HG03558 (cell line): ENCODE measurements around the gene ST3GAL2.
A peak's percentile ranks its signal among the peaks of the same experiment; 100 is the strongest.

ENCODE experiments used
- ATAC-seq: cut with Tn5 transposase; IDR thresholded peaks from one replicate; pipeline ENCODE4 v1.9.1; 2021; ENCODE audit warnings: moderate number of reproducible peaks; ENCODE audit not compliant: unreplicated experiment; ENCODE audit errors: extremely low read depth

ST3GAL2 gene, protein sequence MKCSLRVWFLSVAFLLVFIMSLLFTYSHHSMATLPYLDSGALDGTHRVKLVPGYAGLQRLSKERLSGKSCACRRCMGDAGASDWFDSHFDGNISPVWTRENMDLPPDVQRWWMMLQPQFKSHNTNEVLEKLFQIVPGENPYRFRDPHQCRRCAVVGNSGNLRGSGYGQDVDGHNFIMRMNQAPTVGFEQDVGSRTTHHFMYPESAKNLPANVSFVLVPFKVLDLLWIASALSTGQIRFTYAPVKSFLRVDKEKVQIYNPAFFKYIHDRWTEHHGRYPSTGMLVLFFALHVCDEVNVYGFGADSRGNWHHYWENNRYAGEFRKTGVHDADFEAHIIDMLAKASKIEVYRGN

DNA sequence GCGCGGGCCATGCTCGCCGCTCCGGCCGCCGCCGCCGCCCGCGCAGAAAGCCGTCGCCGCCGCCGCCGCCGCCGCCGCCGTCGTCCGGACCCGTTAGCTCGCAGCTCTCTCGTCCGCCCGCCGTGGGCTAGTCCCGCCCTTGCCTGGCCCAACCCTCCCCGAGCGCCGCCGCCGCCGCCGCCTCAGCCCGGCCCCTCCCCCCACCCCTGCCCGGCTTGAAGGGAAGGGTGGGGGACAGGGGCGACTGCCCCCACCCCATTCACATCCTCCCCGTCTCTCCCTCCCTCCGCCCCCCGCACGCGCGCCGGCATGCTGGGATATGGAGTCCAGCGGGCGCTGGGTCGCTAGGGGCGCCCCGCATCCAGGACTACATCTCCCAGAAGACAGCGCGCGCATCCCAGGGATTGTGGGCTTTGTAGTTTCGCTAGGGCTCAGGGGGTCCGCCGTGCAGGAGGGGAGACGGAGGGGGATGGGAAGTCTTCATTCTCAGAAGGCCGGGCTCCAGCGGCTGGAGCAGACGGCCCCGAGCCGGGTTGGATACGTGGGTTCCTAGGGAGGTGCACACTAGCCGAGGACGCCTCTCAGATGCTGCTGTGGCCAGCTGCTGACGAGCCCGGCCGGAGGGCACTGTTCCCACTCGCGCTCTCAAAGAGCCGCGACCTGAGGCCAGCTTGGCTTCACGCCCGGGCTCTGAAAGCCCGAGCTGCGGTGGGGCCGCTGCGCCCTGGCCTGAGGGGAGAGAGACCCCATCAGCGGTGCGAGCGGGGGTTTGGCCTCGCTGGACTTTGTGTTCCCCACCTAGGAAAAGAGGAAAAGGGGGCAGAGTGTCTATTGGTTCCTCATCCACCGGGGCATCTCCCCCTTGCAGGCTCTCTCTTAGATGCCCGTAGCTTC is at the start of gene ST3GAL2:
Gene ST3GAL2 (minus strand): TSS at position 132 of the 894 bp plus-strand sequence. CDS start 40,570 bp downstream, outside the sequence.
- no peak for ATAC-seq

DNA sequence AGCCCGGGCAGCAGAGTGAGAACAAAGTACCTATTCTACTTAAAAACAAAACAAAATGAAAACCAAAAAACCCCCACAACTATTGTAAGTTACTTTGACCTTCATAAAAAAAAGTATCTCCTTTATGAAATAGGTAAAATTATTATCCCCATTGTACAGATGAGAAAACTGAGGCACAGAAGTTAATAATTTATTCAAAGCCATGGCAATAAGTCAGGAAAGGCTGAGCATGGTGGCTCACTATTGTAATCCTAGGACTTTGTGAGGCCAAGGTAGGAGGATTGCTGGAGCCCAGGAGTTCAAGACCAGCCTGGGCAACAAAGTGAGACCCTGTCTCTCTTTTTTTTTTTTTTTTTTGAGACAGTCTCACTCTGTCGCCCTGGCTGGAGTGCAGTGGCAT is 46.0 kb upstream of the ST3GAL2 start:
- ATAC-seq: no peak

DNA sequence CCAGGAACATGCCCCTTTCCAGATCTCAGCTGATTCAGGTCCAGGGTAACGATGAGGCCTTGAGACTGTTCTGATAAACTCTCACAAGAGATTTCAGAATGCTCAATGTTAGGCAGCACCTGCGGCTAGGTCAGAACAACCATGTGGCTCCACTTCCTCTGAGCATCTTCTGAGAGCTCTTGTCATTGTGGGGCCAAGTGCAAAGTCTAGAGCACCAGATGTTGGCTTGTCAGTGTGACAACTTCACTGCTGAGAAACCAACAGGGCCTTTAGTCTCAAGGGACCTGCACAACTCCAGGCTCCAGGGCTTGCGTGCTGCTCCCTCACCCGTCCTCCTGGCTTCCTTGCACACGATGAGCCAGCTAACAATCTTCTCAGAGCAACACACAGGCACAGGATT is 44.5 kb upstream of the ST3GAL2 start:
- ATAC-seq: no peak

DNA sequence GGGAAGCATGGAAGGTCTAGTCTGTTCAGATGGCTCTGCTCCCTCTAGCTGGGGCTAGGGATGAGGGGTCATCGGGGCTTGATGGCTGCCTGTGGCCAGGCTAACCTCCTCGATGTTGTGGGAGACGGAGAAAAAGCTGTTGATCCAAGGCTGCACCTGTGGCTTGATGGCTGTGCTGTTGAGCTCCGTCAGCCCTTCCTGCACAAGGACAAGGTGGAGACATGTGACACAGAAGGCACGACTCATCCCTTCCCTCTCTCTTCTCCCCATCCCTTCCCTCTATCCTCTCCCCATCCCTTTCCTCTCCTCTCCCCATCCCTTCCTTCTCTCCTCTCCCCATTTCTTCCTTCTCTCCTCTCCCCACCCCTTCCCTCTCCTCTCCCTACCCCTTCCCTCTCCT is 43.7 kb upstream of the ST3GAL2 start:
- ATAC-seq: no peak

DNA sequence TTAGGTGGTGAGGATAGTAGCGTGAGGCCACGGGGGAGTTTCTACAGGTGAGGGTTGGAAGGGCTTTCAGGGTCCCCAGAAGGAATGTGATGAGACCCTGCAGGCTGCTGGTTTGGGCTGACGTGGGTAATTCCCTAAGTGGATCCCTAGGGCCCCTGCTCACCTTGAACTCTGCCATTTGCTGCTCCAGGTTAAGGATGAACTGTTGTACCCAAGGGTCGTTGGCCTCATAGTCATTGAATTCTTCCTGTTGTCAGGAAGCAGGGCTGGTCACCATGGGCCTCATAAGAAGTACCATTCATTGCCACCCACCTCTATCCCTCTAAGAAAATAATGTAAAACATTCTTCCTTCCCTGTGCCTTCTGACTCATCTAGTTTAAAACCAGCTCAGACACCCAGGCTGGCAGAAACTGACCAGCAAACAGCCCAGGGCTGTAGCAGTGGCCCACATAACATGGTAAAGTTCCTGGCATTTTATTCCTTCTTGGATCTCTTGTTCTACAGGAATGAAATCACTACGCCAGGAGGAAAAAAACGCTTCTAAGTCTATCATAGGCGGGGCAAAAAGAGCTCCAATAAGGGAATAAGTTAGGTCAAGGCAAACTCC is 43.1 kb upstream of the ST3GAL2 start:
- no peak for ATAC-seq

DNA sequence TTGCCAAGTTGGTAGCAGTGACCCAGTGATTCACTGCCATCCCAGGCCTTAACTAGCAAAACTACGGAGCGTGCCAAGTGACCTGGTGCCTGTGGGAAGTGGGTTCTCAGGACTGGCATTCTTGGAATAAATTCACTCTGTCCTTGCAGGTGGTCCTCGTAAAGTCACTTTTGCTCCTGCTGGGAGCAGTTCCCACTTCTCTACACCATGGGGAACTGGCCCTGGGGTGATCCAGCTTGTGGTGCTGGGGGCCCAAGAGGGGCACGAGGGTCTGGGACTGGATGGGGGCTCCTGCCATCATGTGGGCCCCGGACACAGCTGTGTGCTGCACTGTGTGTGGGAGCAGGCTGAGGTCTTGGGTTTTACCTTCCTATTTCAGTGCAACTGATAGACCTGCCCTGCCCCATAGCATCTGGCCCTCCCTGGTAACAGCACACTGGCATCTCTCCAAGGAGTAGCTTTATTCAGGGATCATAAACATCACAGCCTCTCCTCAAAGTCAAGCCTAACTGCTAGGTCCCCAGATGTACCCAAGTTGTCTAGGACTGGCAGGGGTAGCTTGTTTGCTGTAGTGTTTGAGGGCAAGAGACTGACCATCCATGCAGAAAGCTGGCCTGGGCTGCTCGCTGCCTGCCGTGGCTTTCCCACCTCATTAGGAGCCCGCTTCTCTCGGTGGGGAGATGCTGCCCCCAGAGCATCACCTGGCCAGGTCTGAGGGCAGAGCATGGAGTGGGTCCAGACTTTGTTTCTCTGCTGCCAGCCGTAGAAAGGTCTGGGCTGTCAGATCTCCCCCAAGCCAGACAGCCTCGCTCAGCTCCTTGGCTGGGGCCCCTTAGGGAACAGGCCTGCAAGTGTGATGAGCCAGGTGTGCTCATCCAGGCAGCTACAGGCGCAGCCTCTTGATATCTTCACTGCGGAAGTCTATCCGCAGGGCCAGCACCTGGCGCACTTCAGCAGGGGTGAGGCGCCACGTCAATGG is 41.5 kb upstream of the ST3GAL2 start:
- ATAC-seq: no peak

DNA sequence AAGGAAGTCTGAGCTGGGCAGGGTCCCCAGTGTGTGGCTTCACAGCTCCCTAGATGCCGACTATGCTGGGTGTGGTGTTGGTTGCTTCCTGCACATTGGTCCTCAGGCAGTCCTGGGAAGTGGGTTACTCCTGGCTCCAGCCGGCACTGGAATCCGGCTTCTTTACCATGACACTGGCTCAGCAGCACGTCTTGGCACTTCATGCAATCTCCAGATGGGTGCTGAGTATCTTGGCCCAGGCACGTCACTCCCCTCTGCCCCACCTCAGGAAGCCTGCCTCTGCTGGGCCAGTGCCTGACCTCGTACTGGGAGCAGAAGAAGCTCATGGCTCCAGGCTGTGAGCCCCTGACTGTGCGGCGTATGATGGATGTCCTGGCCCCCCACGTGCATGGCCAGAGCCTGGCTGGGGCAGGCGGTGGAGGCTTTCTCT is 40.0 kb upstream of the ST3GAL2 start:
- no peak for ATAC-seq

DNA sequence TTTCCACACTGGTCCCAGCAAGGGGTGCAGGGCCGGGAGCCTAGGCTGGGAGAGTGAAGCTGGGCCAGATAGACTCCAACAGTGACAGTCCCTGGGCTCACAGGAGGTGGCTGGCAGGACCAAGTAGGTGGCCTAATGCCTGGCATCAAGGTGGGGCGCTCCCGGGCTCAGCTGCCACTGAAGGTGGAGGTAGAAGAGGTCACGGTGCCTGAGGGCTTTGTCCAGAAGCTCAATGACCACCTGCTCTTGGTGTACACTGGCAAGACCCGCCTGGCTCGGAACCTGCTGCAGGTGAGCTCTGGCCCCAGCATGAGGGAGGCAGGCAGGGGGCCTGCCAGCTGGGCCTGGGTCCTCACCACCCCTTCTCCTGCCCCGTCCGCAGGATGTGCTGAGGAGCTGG is 39.3 kb upstream of the ST3GAL2 start:
- no peak for ATAC-seq

DNA sequence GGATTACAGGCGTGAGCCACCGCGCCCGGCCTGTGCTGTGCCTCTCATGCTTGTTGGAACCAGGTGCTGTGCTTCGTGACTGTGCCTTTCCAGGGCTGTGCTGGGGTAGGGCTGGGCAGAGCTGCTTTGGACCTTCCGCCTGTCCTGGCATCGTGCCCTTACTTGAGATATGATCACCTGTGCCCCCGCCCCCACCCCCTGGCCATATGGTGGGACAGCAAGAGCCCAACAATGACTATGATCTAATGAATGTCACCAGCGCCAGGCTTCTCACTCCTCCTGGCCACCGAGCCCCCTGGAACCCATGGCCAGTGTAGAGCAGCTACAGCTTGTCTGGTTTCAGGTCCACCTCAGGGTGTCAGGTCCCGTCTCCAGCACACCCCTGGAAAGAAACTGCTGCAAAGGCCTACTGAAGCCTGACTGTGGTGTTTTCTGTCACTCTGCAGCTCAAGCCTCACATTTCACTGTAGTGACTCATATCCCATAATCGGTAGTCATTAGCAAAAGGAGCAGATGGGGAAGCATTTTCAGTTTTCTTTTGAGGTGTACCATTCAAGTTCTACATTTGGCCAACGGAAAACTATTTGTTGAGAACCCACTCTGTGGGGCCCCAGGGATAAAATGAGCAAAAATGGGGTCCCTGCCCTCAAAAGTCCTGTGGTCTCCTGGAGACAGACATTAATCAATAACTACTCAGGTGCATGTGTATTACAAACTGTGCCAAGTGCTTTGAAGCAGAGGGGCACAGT is 37.5 kb upstream of the ST3GAL2 start:
- peak; percentile 86 for ATAC-seq

DNA sequence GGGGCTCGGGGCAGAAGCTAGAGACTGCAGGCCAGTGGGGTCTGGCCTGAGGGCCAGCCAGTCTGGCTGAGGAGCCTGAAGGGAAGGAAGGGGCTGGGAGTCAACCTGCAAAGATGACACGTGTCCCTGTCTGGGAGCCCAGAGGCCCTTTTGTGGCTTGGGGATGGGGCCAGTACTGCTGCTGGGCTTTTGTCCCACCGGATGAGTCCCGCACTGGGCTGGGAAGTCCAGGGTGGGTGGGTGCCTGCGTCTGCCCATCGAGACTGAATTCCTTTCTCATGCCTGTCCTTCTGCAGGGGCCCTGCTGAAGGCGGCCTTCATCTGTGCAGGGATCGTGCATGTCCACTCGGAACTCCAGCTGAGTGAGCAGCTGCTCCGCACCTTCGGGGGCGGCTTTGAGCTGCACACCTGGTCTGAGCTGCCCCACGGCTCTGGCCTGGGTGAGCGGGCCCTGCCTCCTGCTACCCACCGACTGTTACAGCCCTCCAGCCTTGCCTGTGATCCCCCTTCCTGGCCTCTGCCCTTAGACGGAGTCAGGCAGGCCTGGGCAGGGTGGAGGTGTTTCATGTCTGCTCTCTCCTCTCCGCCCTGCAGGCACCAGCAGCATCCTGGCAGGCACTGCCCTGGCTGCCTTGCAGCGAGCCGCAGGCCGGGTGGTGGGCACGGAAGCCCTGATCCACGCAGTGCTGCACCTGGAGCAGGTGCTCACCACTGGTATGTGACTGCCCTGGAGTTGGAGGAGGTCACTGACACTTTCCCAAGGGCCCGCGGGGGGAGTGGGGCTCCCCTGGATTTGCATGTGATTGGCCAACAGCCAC is 36.4 kb upstream of the ST3GAL2 start:
- ATAC-seq: no peak

DNA sequence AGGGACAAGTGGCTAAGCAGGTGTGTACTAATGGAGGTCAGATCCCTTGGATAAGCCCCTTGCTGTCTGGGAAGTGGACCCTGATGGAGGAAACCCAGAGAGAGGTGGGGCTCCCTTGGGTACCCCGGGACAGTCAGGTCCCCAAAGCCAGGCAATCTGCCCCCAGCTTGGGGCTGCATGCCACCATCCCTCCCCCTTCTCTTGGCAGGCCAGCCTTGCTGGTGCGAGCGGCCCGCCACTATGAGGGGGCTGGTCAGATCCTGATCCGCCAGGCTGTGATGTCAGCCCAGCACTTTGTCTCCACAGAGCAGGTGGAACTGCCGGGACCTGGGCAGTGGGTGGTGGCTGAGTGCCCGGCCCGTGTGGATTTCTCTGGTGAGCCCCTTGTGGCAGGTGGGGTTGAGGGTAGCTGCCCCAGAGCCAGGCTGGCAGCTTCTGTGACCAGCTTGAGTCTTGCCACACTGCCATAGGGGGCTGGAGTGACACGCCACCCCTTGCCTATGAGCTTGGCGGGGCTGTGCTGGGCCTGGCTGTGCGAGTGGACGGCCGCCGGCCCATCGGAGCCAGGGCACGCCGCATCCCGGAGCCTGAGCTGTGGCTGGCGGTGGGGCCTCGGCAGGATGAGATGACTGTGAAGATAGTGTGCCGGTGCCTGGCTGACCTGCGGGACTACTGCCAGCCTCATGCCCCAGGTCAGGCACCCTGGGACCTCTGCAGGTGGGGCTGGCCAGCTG is 35.6 kb upstream of the ST3GAL2 start:
- ATAC-seq: no peak

DNA sequence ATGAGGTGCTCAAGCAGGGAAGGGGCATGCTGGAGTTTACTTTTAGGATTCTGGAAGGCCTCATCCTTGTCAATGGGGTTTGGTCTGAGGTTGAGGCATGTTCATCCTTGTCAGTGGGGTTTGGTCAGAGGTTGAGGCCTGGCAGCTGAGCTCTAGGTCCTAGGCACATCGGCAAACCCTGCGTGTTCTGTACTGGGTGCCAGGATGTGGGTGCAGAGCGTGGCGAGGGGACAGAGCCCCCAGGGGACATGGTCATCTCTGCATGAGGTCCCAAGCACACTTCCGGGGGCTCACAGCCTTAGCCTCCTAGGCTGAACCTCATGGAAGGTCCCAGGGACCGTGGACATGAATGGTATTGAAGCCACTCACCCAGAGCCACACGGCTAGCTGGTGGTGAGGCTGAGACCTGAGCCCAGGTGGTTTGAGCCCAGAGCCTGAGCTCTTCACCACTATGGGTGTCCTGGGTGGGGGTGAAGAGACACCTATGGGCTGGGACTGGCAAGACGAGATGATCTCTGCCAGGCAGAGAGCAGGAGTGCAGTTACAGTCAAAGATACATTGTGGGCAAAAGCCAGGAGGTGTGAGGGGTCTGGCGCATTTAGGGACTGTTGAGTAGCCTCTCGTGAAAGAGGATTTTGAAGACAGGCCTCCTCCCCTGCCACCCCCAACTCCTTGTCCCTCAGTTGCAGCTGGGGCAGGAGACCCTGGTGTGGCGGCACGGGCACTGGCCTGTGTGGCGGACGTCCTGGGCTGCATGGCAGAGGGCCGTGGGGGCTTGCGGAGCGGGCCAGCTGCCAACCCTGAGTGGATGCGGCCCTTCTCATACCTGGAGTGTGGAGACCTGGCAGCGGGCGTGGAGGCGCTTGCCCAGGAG is 34.8 kb upstream of the ST3GAL2 start:
- no peak for ATAC-seq

DNA sequence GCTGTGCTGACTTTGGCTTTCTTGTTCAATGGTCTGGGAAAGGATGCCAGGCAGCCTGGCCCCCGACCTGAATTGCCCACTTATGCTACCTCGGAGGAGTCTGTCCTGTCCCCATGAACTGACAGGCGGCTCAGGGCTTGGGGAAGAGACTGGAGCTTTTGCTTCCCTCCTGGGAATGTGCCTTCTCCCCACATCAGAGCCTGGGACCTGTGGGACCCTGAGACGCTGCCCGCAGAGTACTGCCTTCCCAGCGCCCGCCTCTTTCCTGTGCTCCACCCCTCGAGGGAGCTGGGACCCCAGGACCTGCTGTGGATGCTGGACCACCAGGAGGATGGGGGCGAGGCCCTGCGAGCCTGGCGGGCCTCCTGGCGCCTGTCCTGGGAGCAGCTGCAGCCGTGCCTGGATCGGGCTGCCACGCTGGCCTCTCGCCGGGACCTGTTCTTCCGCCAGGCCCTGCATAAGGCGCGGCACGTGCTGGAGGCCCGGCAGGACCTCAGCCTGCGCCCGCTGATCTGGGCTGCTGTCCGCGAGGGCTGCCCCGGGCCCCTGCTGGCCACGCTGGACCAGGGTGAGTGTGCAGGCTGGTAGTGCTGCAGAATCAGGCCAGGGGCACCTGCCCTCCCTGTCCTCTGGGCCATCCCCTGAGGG is 34.0 kb upstream of the ST3GAL2 start:
- ATAC-seq: no peak

DNA sequence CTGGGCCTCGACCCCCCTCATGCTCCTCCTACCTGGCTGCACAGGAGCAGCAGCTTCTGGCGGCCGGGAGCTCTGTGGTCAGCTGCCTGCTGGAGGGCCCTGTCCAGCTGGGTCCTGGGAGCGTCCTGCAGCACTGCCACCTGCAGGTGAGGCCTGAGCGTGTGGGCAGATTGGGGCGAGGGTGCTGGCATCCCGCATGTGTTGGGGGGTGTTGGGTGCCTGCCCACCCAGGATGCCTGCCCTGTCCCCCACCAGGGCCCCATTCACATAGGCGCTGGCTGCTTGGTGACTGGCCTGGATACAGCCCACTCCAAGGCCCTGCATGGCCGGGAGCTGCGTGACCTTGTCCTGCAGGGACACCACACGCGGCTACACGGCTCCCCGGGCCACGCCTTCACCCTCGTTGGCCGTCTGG is 32.0 kb upstream of the ST3GAL2 start:
- ATAC-seq: no peak

DNA sequence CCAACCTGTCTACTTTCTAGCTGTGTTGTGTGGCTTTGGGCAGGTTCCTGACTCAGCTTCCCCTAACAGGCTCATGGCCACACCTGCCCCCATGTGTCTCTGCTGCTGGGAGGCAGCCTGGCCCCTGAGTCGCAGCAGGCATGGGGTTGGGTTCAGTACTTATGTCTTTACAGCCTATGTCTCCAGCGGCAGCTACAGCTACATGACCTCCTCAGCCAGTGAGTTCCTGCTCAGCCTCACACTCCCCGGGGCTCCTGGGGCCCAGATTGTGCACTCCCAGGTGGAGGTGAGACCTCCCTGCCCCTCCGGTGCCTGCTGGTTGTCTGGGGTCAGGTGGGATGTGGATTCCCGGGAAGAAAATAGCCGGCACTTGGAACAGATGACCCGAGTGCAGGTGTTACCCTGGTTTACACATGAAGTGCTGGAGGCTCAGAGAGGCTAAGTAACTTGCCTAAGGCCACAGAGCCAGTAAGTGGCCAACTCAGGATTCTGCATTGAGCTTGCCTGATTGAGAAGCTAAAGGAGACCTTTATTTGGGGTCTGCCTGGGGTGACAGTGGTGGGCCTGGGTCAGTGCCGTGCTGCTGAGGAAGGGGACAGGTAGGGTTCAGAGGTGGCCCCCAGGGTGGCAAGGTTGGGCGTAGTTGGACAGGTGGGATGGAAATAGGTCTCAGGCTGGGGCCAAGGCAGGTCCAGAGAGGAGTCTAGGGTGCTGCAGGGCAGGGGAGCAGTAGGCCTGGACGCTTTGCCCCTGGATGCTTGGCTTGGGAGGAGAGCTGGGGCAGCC is 31.4 kb upstream of the ST3GAL2 start:
- ATAC-seq: no peak
